ENCODE results near the gene WNT1.
A peak's percentile ranks its signal among the peaks of the same experiment; 100 is the strongest.

WNT1 gene

DNA sequence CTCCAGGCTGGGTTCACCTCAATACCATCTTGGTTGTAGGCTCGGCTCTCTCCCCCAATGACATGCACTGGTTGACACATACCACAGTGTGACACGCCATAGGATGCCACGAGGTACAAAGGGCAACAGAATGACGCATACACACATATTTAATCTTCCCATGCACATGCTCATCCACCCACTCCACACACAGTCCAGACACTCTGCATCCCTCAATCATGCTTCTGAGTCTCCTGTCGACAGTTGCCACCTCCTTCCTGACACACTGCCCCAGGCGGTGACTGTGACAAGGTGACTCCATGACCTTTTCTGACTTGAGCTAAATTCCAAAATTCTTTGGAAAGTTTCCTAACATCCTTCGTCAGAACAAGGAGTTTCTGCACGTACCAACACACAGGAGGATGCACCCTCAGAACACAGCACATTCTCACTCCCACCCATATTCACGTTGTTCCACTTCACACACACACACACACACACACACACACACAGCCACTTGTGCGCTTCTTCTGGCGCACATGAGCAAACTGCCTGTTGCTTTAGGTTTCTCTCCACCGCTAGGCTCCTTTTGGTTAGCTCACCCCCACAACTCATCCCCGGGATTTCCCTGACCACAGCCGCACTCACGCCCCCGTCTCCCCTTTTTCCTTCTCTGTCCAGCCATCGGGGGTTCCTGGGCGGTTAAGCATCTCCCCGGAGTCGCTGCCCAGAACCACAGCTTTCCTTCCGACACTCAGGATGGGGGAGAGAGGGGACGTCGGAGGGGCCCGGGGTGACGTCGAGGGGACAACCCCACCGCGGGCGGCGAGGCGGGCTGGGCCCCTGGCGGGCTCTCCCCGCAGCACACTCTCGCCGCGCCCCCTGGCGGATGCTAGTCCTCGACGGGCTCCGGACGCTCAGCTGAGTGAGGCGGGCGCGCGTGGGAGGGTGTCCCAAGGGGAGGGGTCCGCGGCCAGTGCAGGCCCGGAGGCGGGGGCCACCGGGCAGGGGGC, 536 bp upstream of the WNT1 start:
- peak; percentile 89 for DNase-seq (ENCODE audit: low spot score)
- peak; percentile 85 for TF ChIP-seq CTCF (IDR thresholded peaks at IDR 0.05; ENCODE audit: borderline replicate concordance, control extremely low read depth, extremely low read depth, insufficient read depth, missing control alignments)
- in situ Hi-C loops (cut with MboI; ENCODE audit: low sequenced_read_pairs, unreplicated experiment) = no loop called here

GRCh38 chr12:48978741-48979601, 849 bp downstream of the WNT1 start:
- DNase-seq (ENCODE audit: low spot score) = no peak
- in situ Hi-C loops (cut with MboI; ENCODE audit: low sequenced_read_pairs, unreplicated experiment) = no loop called here
- TF ChIP-seq CTCF (IDR thresholded peaks at IDR 0.05; ENCODE audit: borderline replicate concordance, control extremely low read depth, extremely low read depth, insufficient read depth, missing control alignments) = no peak

DNA sequence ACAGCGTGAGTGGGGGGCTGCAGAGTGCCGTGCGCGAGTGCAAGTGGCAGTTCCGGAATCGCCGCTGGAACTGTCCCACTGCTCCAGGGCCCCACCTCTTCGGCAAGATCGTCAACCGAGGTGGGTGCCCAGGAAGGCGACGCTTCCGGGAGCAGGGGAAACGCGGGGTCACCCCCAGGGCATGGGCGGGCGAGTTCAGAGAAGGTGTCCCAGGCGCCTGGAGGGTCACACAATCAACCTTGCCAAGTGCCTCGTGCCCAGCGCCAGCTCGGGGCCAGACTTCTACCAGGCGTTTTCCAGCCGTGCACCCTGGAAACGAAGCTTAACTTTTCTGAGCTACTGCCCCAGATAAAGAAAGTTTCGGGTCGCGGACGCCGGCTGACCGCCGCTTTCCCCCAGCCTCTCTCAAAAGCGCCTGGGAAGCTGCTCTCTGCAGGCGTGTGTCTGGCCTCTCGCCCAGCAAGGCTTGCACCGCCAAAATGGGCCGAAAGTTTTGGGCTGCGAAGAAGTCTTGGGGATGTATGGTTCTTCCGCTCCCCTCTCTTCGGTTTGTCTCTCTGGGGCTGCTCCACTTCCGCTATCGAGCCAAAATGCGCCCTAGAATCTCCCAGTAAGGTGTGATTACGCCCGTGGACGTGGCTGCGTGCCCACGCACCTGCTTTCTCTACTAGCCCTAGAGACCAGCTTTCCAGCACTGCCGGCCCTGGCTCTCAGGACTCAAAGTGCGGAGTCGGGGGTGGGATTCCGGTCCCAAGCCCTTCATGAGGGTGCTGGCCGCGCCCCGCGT, 1.7 kb downstream of the WNT1 start:
- in situ Hi-C loops (cut with MboI; ENCODE audit: low sequenced_read_pairs, unreplicated experiment) = no loop called here
- TF ChIP-seq CTCF (IDR thresholded peaks at IDR 0.05; ENCODE audit: borderline replicate concordance, control extremely low read depth, extremely low read depth, insufficient read depth, missing control alignments) = no peak
- DNase-seq (ENCODE audit: low spot score) = peak; percentile 62

DNA sequence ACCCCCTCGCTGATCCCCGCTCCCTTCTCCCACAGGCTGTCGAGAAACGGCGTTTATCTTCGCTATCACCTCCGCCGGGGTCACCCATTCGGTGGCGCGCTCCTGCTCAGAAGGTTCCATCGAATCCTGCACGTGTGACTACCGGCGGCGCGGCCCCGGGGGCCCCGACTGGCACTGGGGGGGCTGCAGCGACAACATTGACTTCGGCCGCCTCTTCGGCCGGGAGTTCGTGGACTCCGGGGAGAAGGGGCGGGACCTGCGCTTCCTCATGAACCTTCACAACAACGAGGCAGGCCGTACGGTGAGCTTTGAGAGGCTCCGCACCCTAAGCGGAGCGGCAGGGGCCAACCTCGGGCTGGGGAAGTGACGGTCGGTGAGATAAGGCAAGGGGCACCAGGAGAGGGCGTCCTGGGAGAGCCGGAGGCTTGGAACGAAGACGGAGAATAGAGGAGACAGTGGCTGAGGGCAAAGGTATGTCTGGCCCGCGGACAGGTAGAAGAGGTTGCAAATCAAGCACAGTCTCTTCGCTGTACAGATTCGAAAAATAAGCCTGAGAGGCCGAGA, 2.3 kb downstream of the WNT1 start:
- no peak for TF ChIP-seq CTCF (IDR thresholded peaks at IDR 0.05; ENCODE audit: borderline replicate concordance, control extremely low read depth, extremely low read depth, insufficient read depth, missing control alignments)
- in situ Hi-C loops (cut with MboI; ENCODE audit: low sequenced_read_pairs, unreplicated experiment) = no loop called here
- DNase-seq (ENCODE audit: low spot score) = peak; percentile 60

DNA sequence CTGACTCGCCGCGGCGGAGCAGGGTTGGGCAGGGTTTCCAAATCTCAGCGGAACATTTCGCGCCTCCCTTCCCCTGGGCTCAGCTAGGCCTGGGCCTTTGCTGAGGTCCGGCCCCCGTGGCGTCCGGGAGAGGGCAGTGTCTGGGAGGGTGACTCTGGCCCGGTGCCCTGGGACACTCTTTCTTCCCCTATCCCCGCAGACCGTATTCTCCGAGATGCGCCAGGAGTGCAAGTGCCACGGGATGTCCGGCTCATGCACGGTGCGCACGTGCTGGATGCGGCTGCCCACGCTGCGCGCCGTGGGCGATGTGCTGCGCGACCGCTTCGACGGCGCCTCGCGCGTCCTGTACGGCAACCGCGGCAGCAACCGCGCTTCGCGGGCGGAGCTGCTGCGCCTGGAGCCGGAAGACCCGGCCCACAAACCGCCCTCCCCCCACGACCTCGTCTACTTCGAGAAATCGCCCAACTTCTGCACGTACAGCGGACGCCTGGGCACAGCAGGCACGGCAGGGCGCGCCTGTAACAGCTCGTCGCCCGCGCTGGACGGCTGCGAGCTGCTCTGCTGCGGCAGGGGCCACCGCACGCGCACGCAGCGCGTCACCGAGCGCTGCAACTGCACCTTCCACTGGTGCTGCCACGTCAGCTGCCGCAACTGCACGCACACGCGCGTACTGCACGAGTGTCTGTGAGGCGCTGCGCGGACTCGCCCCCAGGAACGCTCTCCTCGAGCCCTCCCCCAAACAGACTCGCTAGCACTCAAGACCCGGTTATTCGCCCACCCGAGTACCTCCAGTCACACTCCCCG, 3.0 kb downstream of the WNT1 start:
- TF ChIP-seq CTCF (IDR thresholded peaks at IDR 0.05; ENCODE audit: borderline replicate concordance, control extremely low read depth, extremely low read depth, insufficient read depth, missing control alignments) = peak; percentile 30
- in situ Hi-C loops (cut with MboI; ENCODE audit: low sequenced_read_pairs, unreplicated experiment) = no loop called here
- peak; percentile 58 for DNase-seq (ENCODE audit: low spot score)

Measured in GM13976 (cell line).